SK-N-SH (cell line): ENCODE measurements around the gene RPS28. TPM values are rescaled to one million over a fixed set of nuclear protein-coding genes. Genes with fewer than 3 reads are reported as not detected.

Source experiments
- CTCF ChIA-PET: fragments of 300-600, 350-600 bp; formaldehyde crosslinking; extraction: SDS; loops from one replicate; lab custom pipeline; 2021; lab: Yijun Ruan, JAX
- POLR2A ChIA-PET: fragments of 350-600 bp; sonication (Branson Sonifier 250); formaldehyde crosslinking; extraction: SDS; loops from one replicate; lab custom pipeline; 2020; ENCODE audit warnings: antibody characterized with exemption, inconsistent platforms; lab: Yijun Ruan, JAX
- DNase-seq: peaks from one replicate; pipeline ENCODE4 v3.0.0; 2012
- H2AFZ ChIP-seq: fragments of 200-600 bp; sonication (generic); 2 replicates; pipeline ENCODE4 v1.8.1; 2016; ENCODE audit warnings: antibody characterized with exemption, mild to moderate bottlenecking, low read depth
- H3F3A ChIP-seq: fragments of 200-600 bp; sonication (generic); replicated peaks from 2 replicates; pipeline ENCODE3; 2016; ENCODE audit warnings: antibody characterized with exemption, mild to moderate bottlenecking; ENCODE audit not compliant: insufficient read depth
- H3K27ac ChIP-seq, 2 experiments: fragments of 200-500 bp in 1 of 2; fragments of 200-600 bp in 1 of 2; sonication (Bioruptor generic) in 1 of 2; sonication (generic), shearing (Covaris generic) in 1 of 2; 2 replicates each; pipeline versions ENCODE4 v1.5.1 to v1.6.1; 2014 to 2016; ENCODE audit warnings: low read depth in 2 of 2, inconsistent platforms in 1 of 2, low read length in 1 of 2, mild to moderate bottlenecking in 1 of 2, mixed read lengths in 1 of 2
- H3K27me3 ChIP-seq: fragments of 200-600 bp; sonication (generic), shearing (Covaris generic); 2 replicates; pipeline ENCODE4 v1.6.1; 2016; ENCODE audit warnings: mixed run types; ENCODE audit not compliant: insufficient read depth
- H3K36me3 ChIP-seq, 2 experiments: fragments of 200-500 bp in 1 of 2; fragments of 200-600 bp in 1 of 2; sonication (Bioruptor generic) in 1 of 2; sonication (generic) in 1 of 2; replicated peaks in 1 of 2; 2 replicates each; pipeline versions ENCODE3 to v1.5.1; 2014 to 2016; ENCODE audit warnings: low read length in 1 of 2, mild to moderate bottlenecking in 1 of 2; ENCODE audit not compliant: insufficient read depth in 2 of 2, control insufficient read depth in 1 of 2
- H3K4me1 ChIP-seq, 2 experiments: fragments of 200-500 bp in 1 of 2; fragments of 200-600 bp in 1 of 2; sonication (Bioruptor generic) in 1 of 2; sonication (generic), shearing (Covaris generic) in 1 of 2; 2 replicates each; pipeline versions ENCODE4 v1.5.1 to v1.6.1; 2014 to 2016; ENCODE audit warnings: low read depth in 1 of 2, low read length in 1 of 2, mixed run types in 1 of 2; ENCODE audit not compliant: insufficient read depth in 2 of 2, control insufficient read depth in 1 of 2
- H3K4me2 ChIP-seq: fragments of 200-600 bp; sonication (generic), shearing (Covaris generic); 2 replicates; pipeline ENCODE4 v1.6.1; 2017; ENCODE audit warnings: mixed run types
- H3K4me3 ChIP-seq, 2 experiments: fragments of 200-500 bp in 1 of 2; fragments of 200-600 bp in 1 of 2; sonication (Bioruptor generic) in 1 of 2; sonication (generic), shearing (Covaris generic) in 1 of 2; 2 replicates each; pipeline versions ENCODE4 v1.5.1 to v1.8.1; 2014 to 2016; ENCODE audit warnings: low read depth in 2 of 2, inconsistent platforms in 1 of 2, low read length in 1 of 2, mild to moderate bottlenecking in 1 of 2, mixed read lengths in 1 of 2, moderate library complexity in 1 of 2
- H3K79me2 ChIP-seq: fragments of 200-600 bp; sonication (generic); 2 replicates; pipeline ENCODE4 v1.8.1; 2017; ENCODE audit warnings: mild to moderate bottlenecking; ENCODE audit not compliant: insufficient read depth
- H3K9ac ChIP-seq: fragments of 200-600 bp; sonication (generic); 2 replicates; pipeline ENCODE4 v1.6.1; 2017; ENCODE audit warnings: mixed run types
- H3K9me2 ChIP-seq: fragments of 200-600 bp; sonication (generic); 2 replicates; pipeline ENCODE4 v1.6.1; 2017; ENCODE audit warnings: mixed run types
- H3K9me3 ChIP-seq: fragments of 200-600 bp; sonication (generic); 2 replicates; pipeline ENCODE4 v1.6.1; 2017; ENCODE audit warnings: mixed run types, mild to moderate bottlenecking, moderate library complexity
- H4K20me1 ChIP-seq: fragments of 200-600 bp; sonication (generic); 2 replicates; pipeline ENCODE4 v1.6.1; 2017; ENCODE audit warnings: mild to moderate bottlenecking, mixed run types; ENCODE audit not compliant: insufficient read depth
- CTCF ChIP-seq: fragments of 200-600 bp; sonication (generic); IDR thresholded peaks from 2 replicates; pipeline ENCODE4 v1.6.1; 2017; ENCODE audit warnings: antibody characterized with exemption, mild to moderate bottlenecking, moderate library complexity
- EP300 ChIP-seq, 2 experiments: IDR thresholded peaks; 2 replicates each; pipeline versions ENCODE4 v1.4.0 to v1.6.1; 2012; ENCODE audit warnings: borderline replicate concordance in 1 of 2, low read depth in 1 of 2, low read length in 1 of 2
- EZH2phosphoT487 ChIP-seq: fragments of 200-600 bp; sonication (generic); IDR thresholded peaks from 2 replicates; pipeline ENCODE4 v1.6.1; 2017; ENCODE audit warnings: low read depth, mixed run types, mild to moderate bottlenecking, antibody characterized with exemption, moderate library complexity, borderline replicate concordance
- FOXJ3 ChIP-seq: sonication (generic); formaldehyde crosslinking; IDR thresholded peaks from 2 replicates; pipeline ENCODE4 v1.5.1; 2020; ENCODE audit warnings: mild to moderate bottlenecking, missing genetic modification reagents
- GATA2 ChIP-seq: sonication (generic); formaldehyde crosslinking; IDR thresholded peaks from 2 replicates; pipeline ENCODE4 v1.5.0; 2020; ENCODE audit warnings: mild to moderate bottlenecking, missing genetic modification reagents
- MXI1 ChIP-seq: IDR thresholded peaks from 2 replicates; pipeline ENCODE4 v1.6.1; 2012; ENCODE audit warnings: mild to moderate bottlenecking, low read depth, low read length, improper control_type of control experiment
- NFIC ChIP-seq: IDR thresholded peaks from 2 replicates; pipeline ENCODE4 v1.4.0; 2012; ENCODE audit warnings: borderline replicate concordance
- NRF1 ChIP-seq: IDR thresholded peaks from 2 replicates; pipeline ENCODE4 v1.6.1; 2012; ENCODE audit warnings: low read depth, mild to moderate bottlenecking, low read length
- PBX3 ChIP-seq: IDR thresholded peaks from 2 replicates; pipeline ENCODE4; 2012
- POLR2AphosphoS5 ChIP-seq: IDR thresholded peaks from 2 replicates; pipeline ENCODE4 v1.6.1; 2012; ENCODE audit warnings: low read depth, low read length
- RAD21 ChIP-seq: IDR thresholded peaks from 2 replicates; pipeline ENCODE4 v1.6.1; 2012; ENCODE audit warnings: mild to moderate bottlenecking, low read length
- REST ChIP-seq: IDR thresholded peaks from 2 replicates; pipeline ENCODE4 v1.6.1; 2012; ENCODE audit warnings: mild to moderate bottlenecking, low read depth, low read length, moderate library complexity
- RFX5 ChIP-seq: IDR thresholded peaks from 2 replicates; pipeline ENCODE4 v1.6.1; 2012; ENCODE audit warnings: mild to moderate bottlenecking, improper control_type of control experiment, low read length
- SMC3 ChIP-seq: IDR thresholded peaks from 2 replicates; pipeline ENCODE4 v1.6.1; 2012; ENCODE audit warnings: low read depth, low read length, improper control_type of control experiment
- TAF1 ChIP-seq: IDR thresholded peaks from 2 replicates; pipeline ENCODE4 v1.6.1; 2012; ENCODE audit warnings: low read depth, mild to moderate bottlenecking, low read length, moderate library complexity, borderline replicate concordance
- USF2 ChIP-seq: fragments of 150-350 bp; IDR thresholded peaks from 2 replicates; pipeline ENCODE4 v1.6.1; 2017; ENCODE audit warnings: antibody characterized with exemption, low read length, low read depth, borderline replicate concordance
- WGBS: methylation state at CpG from one replicate; pipeline ENCODE4 v1.1.6; 2017; ENCODE audit warnings: low lambda C conversion rate; 5-methylcytosine and 5-hydroxymethylcytosine counted together
- polyA plus RNA-seq, 3 experiments: library from polyadenylated mRNA; depleted of rRNA; stranded (reverse); fragments of >200 nt; gene quantifications; 2 replicates each; pipeline ENCODE4 v1.2.3, GENCODE V29; 2012
- TF ChIP-seq, protein P1 (sequence below): IDR thresholded peaks from 2 replicates; pipeline ENCODE4 v1.4.0; 2012; ENCODE audit warnings: low read depth, borderline replicate concordance

Gene RPS28
- polyA plus RNA-seq, 1 of the 3 experiments (the other 2 are of a cell fraction) = 601 TPM

DNA sequence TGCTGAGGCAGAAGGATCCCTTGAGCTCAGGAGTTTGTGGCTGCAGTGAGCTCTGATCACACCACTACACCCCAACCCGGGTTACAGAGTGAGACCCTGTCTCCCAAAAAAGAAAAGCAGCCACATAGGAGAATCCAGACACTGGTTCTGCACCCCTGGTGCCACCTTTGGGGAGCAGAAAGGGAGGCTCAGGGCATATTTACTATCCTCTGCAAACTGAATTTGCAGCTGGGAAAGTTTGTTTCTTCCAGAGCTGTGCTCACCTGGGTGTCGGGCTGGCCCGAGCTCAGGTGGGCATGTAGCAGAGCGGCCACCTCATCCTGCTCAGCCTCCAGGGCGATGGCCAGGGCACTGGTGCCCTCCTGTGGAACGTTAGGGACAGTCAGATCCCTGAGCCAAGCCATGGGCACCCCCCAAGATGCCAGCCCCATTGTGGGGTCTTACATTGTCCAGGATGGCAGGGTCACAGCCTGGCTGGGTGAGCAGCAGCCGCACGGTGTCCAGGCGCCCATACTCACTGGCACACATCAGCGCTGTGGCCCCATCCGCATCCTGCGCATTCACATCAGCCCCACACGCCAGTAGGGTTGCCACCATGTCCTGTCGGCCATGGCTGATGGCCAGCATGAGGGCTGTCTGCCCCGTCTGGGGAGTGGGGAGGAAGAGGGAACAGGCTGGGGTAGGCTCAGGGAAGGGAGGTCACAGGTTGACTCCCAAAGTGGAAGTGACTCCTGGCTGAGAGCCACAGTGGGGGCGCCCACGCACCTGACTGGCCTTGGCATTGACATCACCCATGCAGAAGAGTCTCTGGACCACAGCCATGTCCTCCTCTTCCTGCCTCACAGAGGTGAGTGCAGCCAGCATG lies 3.1 kb downstream of the RPS28 start:
- no peaks in the 10 kb centered on the region for H3K9me3 ChIP-seq
- H3K9me2 ChIP-seq = no peaks in the 10 kb centered on the region
- peaks cover 7 to 15% of the 10 kb centered on the region in 2 experiments for H3K36me3 ChIP-seq
- POLR2A ChIA-PET = no interaction called here
- no peak overlapping the region for H2AFZ ChIP-seq
- H3K9ac ChIP-seq = no peak overlapping the region
- H3K4me3 ChIP-seq = no peak overlapping the region
- H3K27me3 ChIP-seq = no peaks in the 10 kb centered on the region
- 91% methylated on average over 14 of the region's 17 CpGs for WGBS
- CTCF ChIA-PET = interaction anchor here (0.7 to 1.8 kb wide), 4 partner anchors 11 to 55 kb away, joined by 3 to 6 read pairs (median 4); no protein-coding TSS in a partner anchor
- no peak for DNase-seq
- TF ChIP-seq, protein P1, sequence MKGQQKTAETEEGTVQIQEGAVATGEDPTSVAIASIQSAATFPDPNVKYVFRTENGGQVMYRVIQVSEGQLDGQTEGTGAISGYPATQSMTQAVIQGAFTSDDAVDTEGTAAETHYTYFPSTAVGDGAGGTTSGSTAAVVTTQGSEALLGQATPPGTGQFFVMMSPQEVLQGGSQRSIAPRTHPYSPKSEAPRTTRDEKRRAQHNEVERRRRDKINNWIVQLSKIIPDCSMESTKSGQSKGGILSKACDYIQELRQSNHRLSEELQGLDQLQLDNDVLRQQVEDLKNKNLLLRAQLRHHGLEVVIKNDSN = no peak
- peak; percentile 53; the same call in 1 of the 2 replicates for TF ChIP-seq POLR2AphosphoS5
- peaks cover 8% of the 10 kb centered on the region for H3F3A ChIP-seq
- peaks cover 18% of the 10 kb centered on the region for H4K20me1 ChIP-seq
- H3K27ac ChIP-seq = no peak overlapping the region
- peaks cover 14 to 16% of the 10 kb centered on the region in 2 experiments; a peak in 2 of 4 replicates for H3K4me1 ChIP-seq
- no peak overlapping the region for H3K4me2 ChIP-seq
- H3K79me2 ChIP-seq = peaks cover 41% of the 10 kb centered on the region

DNA sequence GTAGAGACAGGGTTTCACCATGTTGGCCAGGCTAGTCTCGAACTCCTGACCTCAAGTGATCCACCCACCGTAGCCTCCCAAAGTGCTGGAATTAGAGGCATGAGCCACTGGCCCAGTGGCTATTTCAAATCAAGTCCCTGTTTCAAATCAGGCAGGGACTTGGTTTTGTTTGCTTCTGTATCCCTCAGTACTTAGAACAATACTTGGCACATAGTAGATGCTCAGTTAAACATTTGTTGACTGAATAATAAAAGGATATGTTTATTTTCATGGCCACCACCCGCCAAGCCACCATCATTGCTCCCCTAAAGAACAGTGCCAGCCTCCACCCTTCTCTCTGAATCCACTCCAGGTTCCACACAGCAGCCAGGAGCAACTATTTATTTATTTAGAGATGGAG lies 4.2 kb downstream of the RPS28 start:
- Histone ChIP-seq H3K79me2 (peaks cover 31% of the 10 kb centered on the region), H3K27me3 (no peaks in the 10 kb centered on the region), H3K4me3 (no peak overlapping the region), H4K20me1 (peaks cover 18% of the 10 kb centered on the region), H3K4me2 (no peak overlapping the region), H3K36me3 (peaks cover 7 to 15% of the 10 kb centered on the region in 2 experiments), H3K27ac (no peak overlapping the region), H3F3A (peaks cover 4% of the 10 kb centered on the region), H3K4me1 (peaks cover 11% of the 10 kb centered on the region in 2 experiments; a peak in 2 of 4 replicates), H3K9ac (no peak overlapping the region), H2AFZ (no peak overlapping the region), H3K9me2 (no peaks in the 10 kb centered on the region), H3K9me3 (no peaks in the 10 kb centered on the region)
- POLR2A ChIA-PET = interaction anchor here (0.6 kb wide), 1 partner anchor 15 kb away, joined by 5 read pairs; no protein-coding TSS in a partner anchor
- no peak for DNase-seq
- 95% methylated on average over 3 of the region's 3 CpGs for WGBS
- no peak for TF ChIP-seq SMC3
- TF ChIP-seq EZH2phosphoT487 = no peak
- no peak for TF ChIP-seq CTCF
- TF ChIP-seq PBX3 = no peak
- no peak for TF ChIP-seq NFIC
- TF ChIP-seq EP300 (IDR thresholded peaks at IDR 0.05; ENCODE audit: borderline replicate concordance in 1 of 2, low read depth in 1 of 2, low read length in 1 of 2) = no peak
- TF ChIP-seq MXI1 = no peak
- no peak for TF ChIP-seq TAF1
- TF ChIP-seq REST = no peak
- TF ChIP-seq FOXJ3 = no peak
- TF ChIP-seq NRF1 = no peak
- TF ChIP-seq USF2 = no peak
- no peak for TF ChIP-seq RAD21
- TF ChIP-seq GATA2 (CRISPR knock-in tag) = no peak
- no peak for TF ChIP-seq RFX5
- CTCF ChIA-PET = no interaction called here
